ENCODE data around the gene DPYSL3. TPM values are rescaled to one million over a fixed set of nuclear protein-coding genes. Genes with fewer than 3 reads are reported as not detected.

The DPYSL3 gene
- total and polyA plus RNA-seq, 4 donors: 0.35 to 3.6 (median 1.7) TPM

- no peak for DNase-seq (ENCODE audit: low spot score)
These were observed 53.9 kb downstream of the DPYSL3 start for GRCh38 chr5:147455822-147456450.

GRCh38 chr5:147454996-147455677 lies 54.7 kb downstream of the DPYSL3 start:
- Histone ChIP-seq H3K27me3 (ENCODE audit: control insufficient read depth in 4 of 4, insufficient read depth in 4 of 4, low read length in 3 of 4) (peaks cover 0 to 14% (median 1%) of the 10 kb centered on the region in 4 donors), H3K9me3 (ENCODE audit: control insufficient read depth in 4 of 4, low read length in 3 of 4) (no peaks in the 10 kb centered on the region), H3K36me3 (ENCODE audit: control insufficient read depth in 4 of 4, insufficient read depth in 3 of 4, low read depth in 1 of 4, low read length in 3 of 4) (no peaks in the 10 kb centered on the region), H3K27ac (ENCODE audit: low read depth in 1 of 2, low read length in 2 of 2) (no peak overlapping the region), H3K4me1 (ENCODE audit: control insufficient read depth in 4 of 4, insufficient read depth in 4 of 4, low read length in 3 of 4) (peaks cover 0 to 18% (median 13%) of the 10 kb centered on the region in 4 donors), H3K4me3 (ENCODE audit: low read depth in 1 of 3, low read length in 3 of 3) (no peak overlapping the region), H3K9ac (ENCODE audit: low read depth in 1 of 2, low read length in 2 of 2) (no peak overlapping the region)
- 73% methylated on average over 10 of the region's 10 CpGs for WGBS
- DNase-seq (ENCODE audit: low spot score): no peak
- TF ChIP-seq, protein P1, sequence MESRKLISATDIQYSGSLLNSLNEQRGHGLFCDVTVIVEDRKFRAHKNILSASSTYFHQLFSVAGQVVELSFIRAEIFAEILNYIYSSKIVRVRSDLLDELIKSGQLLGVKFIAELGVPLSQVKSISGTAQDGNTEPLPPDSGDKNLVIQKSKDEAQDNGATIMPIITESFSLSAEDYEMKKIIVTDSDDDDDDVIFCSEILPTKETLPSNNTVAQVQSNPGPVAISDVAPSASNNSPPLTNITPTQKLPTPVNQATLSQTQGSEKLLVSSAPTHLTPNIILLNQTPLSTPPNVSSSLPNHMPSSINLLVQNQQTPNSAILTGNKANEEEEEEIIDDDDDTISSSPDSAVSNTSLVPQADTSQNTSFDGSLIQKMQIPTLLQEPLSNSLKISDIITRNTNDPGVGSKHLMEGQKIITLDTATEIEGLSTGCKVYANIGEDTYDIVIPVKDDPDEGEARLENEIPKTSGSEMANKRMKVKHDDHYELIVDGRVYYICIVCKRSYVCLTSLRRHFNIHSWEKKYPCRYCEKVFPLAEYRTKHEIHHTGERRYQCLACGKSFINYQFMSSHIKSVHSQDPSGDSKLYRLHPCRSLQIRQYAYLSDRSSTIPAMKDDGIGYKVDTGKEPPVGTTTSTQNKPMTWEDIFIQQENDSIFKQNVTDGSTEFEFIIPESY (IDR thresholded peaks at IDR 0.05): no peak
- TF ChIP-seq HNF4G (IDR thresholded peaks at IDR 0.05) (no peak), EGR1 (IDR thresholded peaks at IDR 0.05; ENCODE audit: low read depth in 2 of 2) (no peak), JUND (IDR thresholded peaks at IDR 0.05) (no peak), YY1 (IDR thresholded peaks at IDR 0.05) (no peak), NR2F2 (IDR thresholded peaks at IDR 0.05) (no peak)
- TF ChIP-seq, protein P2, sequence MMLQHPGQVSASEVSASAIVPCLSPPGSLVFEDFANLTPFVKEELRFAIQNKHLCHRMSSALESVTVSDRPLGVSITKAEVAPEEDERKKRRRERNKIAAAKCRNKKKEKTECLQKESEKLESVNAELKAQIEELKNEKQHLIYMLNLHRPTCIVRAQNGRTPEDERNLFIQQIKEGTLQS (IDR thresholded peaks at IDR 0.05): no peak
- TF ChIP-seq, protein P3, sequence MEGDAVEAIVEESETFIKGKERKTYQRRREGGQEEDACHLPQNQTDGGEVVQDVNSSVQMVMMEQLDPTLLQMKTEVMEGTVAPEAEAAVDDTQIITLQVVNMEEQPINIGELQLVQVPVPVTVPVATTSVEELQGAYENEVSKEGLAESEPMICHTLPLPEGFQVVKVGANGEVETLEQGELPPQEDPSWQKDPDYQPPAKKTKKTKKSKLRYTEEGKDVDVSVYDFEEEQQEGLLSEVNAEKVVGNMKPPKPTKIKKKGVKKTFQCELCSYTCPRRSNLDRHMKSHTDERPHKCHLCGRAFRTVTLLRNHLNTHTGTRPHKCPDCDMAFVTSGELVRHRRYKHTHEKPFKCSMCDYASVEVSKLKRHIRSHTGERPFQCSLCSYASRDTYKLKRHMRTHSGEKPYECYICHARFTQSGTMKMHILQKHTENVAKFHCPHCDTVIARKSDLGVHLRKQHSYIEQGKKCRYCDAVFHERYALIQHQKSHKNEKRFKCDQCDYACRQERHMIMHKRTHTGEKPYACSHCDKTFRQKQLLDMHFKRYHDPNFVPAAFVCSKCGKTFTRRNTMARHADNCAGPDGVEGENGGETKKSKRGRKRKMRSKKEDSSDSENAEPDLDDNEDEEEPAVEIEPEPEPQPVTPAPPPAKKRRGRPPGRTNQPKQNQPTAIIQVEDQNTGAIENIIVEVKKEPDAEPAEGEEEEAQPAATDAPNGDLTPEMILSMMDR (IDR thresholded peaks at IDR 0.05; ENCODE audit: low read depth, low read length, missing input control): no peak
- TF ChIP-seq, protein P4, sequence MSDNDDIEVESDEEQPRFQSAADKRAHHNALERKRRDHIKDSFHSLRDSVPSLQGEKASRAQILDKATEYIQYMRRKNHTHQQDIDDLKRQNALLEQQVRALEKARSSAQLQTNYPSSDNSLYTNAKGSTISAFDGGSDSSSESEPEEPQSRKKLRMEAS (IDR thresholded peaks at IDR 0.05): no peak

More at GRCh38 chr5:147455822-147456450, 53.9 kb downstream of the DPYSL3 start:
- Histone ChIP-seq H3K36me3 (ENCODE audit: control insufficient read depth in 4 of 4, insufficient read depth in 3 of 4, low read depth in 1 of 4, low read length in 3 of 4) (no peaks in the 10 kb centered on the region), H3K9me3 (ENCODE audit: control insufficient read depth in 4 of 4, low read length in 3 of 4) (peaks cover 0 to under 1% (median 0%) of the 10 kb centered on the region in 4 donors), H3K27me3 (ENCODE audit: control insufficient read depth in 4 of 4, insufficient read depth in 4 of 4, low read length in 3 of 4) (peaks cover 0 to 14% (median 1%) of the 10 kb centered on the region in 4 donors), H3K9ac (ENCODE audit: low read depth in 1 of 2, low read length in 2 of 2) (no peak overlapping the region), H3K27ac (ENCODE audit: low read depth in 1 of 2, low read length in 2 of 2) (no peak overlapping the region), H3K4me1 (ENCODE audit: control insufficient read depth in 4 of 4, insufficient read depth in 4 of 4, low read length in 3 of 4) (peaks cover 0 to 18% (median 13%) of the 10 kb centered on the region in 4 donors), H3K4me3 (ENCODE audit: low read depth in 1 of 3, low read length in 3 of 3) (no peak overlapping the region)
- WGBS: 74% methylated on average over 1 of the region's 1 CpG
- TF ChIP-seq RAD21 (IDR thresholded peaks at IDR 0.05) (no peak), FOXA1 (IDR thresholded peaks at IDR 0.05) (no peak), SP1 (IDR thresholded peaks at IDR 0.05) (no peak), FOXA2 (IDR thresholded peaks at IDR 0.05) (no peak), EGR1 (IDR thresholded peaks at IDR 0.05; ENCODE audit: low read depth in 2 of 2) (no peak), NR2F2 (IDR thresholded peaks at IDR 0.05) (no peak), HNF4G (IDR thresholded peaks at IDR 0.05) (no peak), GABPA (IDR thresholded peaks at IDR 0.05 in 1 of 2, conservative IDR thresholded peaks at IDR 0.05 in 1 of 2) (no peak), YY1 (IDR thresholded peaks at IDR 0.05) (no peak), TAF1 (conservative IDR thresholded peaks at IDR 0.05) (no peak), HNF4A (conservative IDR thresholded peaks at IDR 0.05) (no peak)
- TF ChIP-seq, protein P1 (IDR thresholded peaks at IDR 0.05): no peak
- TF ChIP-seq, protein P2 (IDR thresholded peaks at IDR 0.05): no peak
- TF ChIP-seq, protein P3 (IDR thresholded peaks at IDR 0.05; ENCODE audit: low read depth, low read length, missing input control): no peak

Data from liver (tissue), 9 donors.